ENCODE data around the gene NCKAP5. TPM values are rescaled to one million over a fixed set of nuclear protein-coding genes. Genes with fewer than 3 reads are reported as not detected.
A peak's percentile ranks its signal among the peaks of the same experiment; 100 is the strongest.

The NCKAP5 gene
- total RNA-seq, 1 experiment from 2014 or later = 3.2 TPM

DNA sequence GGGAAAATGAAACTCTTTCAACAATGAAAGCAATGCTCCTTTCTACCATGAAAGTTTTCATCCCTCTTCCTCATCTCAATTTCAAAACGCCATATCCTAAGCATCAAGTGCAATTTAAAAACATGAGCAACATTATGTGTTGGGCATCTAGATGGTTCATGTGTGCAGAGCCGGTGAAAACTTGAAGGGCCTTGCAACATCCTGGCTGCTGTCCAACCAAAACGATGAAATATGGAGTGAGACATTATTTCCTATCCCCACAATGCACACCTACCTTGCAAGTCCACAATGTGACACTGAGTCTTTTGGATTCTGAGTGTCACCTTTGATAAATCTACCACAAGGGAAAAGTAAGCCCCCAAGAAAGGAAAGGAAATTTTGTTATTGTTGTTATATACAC, 110.0 kb downstream of the NCKAP5 start:
- Histone ChIP-seq H3K36me3 (ENCODE audit: low read depth, low read length) (no peaks in the 10 kb centered on the region), H3K79me2 (ENCODE audit: low read length) (no peaks in the 10 kb centered on the region), H2AFZ (ENCODE audit: low read length) (no peak overlapping the region), H3K9ac (ENCODE audit: low read length) (no peak overlapping the region), H3K9me3 (ENCODE audit: low read length) (no peaks in the 10 kb centered on the region), H3K4me1 (ENCODE audit: insufficient read depth, low read length) (peaks cover 13% of the 10 kb centered on the region), H4K20me1 (ENCODE audit: low read length) (no peaks in the 10 kb centered on the region), H3K4me2 (ENCODE audit: low read length) (no peak overlapping the region), H3K27me3 (ENCODE audit: low read length) (no peaks in the 10 kb centered on the region), H3K4me3 (ENCODE audit: low read length) (no peak overlapping the region), H3K27ac (ENCODE audit: low read length) (peak overlapping the region; percentile 34), H3K9me2 (replicated peaks; ENCODE audit: low read length) (no peaks in the 10 kb centered on the region), H3F3A (ENCODE audit: low read length, unreplicated experiment) (no peaks in the 10 kb centered on the region)
- intact Hi-C loops (cut with micrococcal nuclease) = no loop called here
- BruUV-seq (replicated peaks) = no TSS peak
- ATAC-seq = peak; percentile 34
- CTCF ChIA-PET = no interaction called here
- POLR2A ChIA-PET (ENCODE audit: unreplicated experiment) = interaction anchor here (0.6 kb wide), 1 partner anchor 108 kb away, joined by 4 read pairs; no protein-coding TSS in a partner anchor
- DNase-seq = peak; percentile 50
- TF ChIP-seq, protein P1, sequence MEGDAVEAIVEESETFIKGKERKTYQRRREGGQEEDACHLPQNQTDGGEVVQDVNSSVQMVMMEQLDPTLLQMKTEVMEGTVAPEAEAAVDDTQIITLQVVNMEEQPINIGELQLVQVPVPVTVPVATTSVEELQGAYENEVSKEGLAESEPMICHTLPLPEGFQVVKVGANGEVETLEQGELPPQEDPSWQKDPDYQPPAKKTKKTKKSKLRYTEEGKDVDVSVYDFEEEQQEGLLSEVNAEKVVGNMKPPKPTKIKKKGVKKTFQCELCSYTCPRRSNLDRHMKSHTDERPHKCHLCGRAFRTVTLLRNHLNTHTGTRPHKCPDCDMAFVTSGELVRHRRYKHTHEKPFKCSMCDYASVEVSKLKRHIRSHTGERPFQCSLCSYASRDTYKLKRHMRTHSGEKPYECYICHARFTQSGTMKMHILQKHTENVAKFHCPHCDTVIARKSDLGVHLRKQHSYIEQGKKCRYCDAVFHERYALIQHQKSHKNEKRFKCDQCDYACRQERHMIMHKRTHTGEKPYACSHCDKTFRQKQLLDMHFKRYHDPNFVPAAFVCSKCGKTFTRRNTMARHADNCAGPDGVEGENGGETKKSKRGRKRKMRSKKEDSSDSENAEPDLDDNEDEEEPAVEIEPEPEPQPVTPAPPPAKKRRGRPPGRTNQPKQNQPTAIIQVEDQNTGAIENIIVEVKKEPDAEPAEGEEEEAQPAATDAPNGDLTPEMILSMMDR (conservative IDR thresholded peaks at IDR 0.05; ENCODE audit: low read depth, low read length) = no peak
- no peak for TF ChIP-seq EZH2phosphoT487 (IDR thresholded peaks at IDR 0.05; ENCODE audit: borderline replicate concordance, low read length)
- no peak for TF ChIP-seq EZH2 (IDR thresholded peaks at IDR 0.05; ENCODE audit: low read length, unreplicated experiment)

DNA sequence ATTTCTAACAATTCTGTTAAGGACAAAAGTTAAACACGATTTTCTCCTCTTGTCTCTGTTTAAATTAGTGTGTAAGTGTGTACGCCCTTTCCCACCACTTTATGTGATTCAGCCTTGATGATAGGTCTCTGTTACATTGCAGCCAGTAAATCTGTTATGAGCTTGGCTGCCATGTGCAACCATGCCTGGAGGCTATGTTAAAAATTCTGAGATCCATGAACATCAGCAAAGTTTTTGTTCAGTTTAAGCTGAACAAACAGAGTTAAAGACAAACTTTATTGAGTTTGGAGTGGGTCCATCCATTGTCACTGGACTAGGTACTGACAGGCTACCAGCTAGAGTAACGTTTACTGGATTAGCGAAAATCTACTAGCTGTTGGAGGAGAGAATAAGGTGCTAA, 110.4 kb downstream of the NCKAP5 start:
- peak overlapping the region; percentile 34 for H3K27ac ChIP-seq (ENCODE audit: low read length)
- TF ChIP-seq EZH2phosphoT487 (IDR thresholded peaks at IDR 0.05; ENCODE audit: borderline replicate concordance, low read length) (no peak), EZH2 (IDR thresholded peaks at IDR 0.05; ENCODE audit: low read length, unreplicated experiment) (no peak)
- TF ChIP-seq, protein P1 (conservative IDR thresholded peaks at IDR 0.05; ENCODE audit: low read depth, low read length) = no peak

DNA sequence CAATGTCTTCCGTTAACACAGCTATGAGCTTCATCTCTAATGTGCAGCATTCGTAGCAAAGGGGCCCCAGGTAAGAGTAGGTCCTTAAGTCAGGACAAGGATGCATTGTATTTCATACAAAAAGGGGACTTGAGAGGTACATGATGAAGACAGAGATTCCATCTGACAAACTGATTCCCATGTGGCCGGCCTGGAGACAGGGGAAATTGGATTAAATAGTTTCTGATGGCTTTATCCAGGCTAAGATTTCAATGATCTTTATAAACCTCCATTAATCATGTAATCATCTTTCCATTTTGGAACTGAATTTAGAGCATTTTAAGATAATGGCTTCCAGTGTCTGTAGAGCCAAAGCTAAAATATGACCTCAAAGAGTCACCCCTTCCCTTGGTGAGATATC, 111.3 kb downstream of the NCKAP5 start:
- H3K4me1 ChIP-seq (ENCODE audit: insufficient read depth, low read length) = peaks cover 13% of the 10 kb centered on the region
- H3K9me3 ChIP-seq (ENCODE audit: low read length) = no peaks in the 10 kb centered on the region
- no peak overlapping the region for H3K27ac ChIP-seq (ENCODE audit: low read length)
- no peak overlapping the region for H3K9ac ChIP-seq (ENCODE audit: low read length)
- intact Hi-C loops (cut with micrococcal nuclease) = no loop called here
- ChIA-PET POLR2A (ENCODE audit: unreplicated experiment) (no interaction called here), CTCF (no interaction called here)
- H3K27me3 ChIP-seq (ENCODE audit: low read length) = no peaks in the 10 kb centered on the region
- no peaks in the 10 kb centered on the region for H3K79me2 ChIP-seq (ENCODE audit: low read length)
- ATAC-seq (no peak), DNase-seq (no peak)
- H3K4me3 ChIP-seq (ENCODE audit: low read length) = no peak overlapping the region
- TF ChIP-seq EZH2 (IDR thresholded peaks at IDR 0.05; ENCODE audit: low read length, unreplicated experiment) (no peak), EZH2phosphoT487 (IDR thresholded peaks at IDR 0.05; ENCODE audit: borderline replicate concordance, low read length) (no peak)
- TF ChIP-seq, protein P1 (conservative IDR thresholded peaks at IDR 0.05; ENCODE audit: low read depth, low read length) = no peak
- no peak overlapping the region for H3K4me2 ChIP-seq (ENCODE audit: low read length)
- no peaks in the 10 kb centered on the region for H3F3A ChIP-seq (ENCODE audit: low read length, unreplicated experiment)
- H2AFZ ChIP-seq (ENCODE audit: low read length) = no peak overlapping the region
- no TSS peak for BruUV-seq (replicated peaks)
- no peaks in the 10 kb centered on the region for H3K36me3 ChIP-seq (ENCODE audit: low read depth, low read length)
- no peaks in the 10 kb centered on the region for H4K20me1 ChIP-seq (ENCODE audit: low read length)
- no peaks in the 10 kb centered on the region for H3K9me2 ChIP-seq (replicated peaks; ENCODE audit: low read length)

More for the DNA sequence above, 110.4 kb downstream of the NCKAP5 start:
- Histone ChIP-seq H3F3A (ENCODE audit: low read length, unreplicated experiment) (no peaks in the 10 kb centered on the region), H3K9me2 (replicated peaks; ENCODE audit: low read length) (no peaks in the 10 kb centered on the region), H3K27me3 (ENCODE audit: low read length) (no peaks in the 10 kb centered on the region), H3K79me2 (ENCODE audit: low read length) (no peaks in the 10 kb centered on the region), H4K20me1 (ENCODE audit: low read length) (no peaks in the 10 kb centered on the region), H3K4me1 (ENCODE audit: insufficient read depth, low read length) (peaks cover 13% of the 10 kb centered on the region), H3K4me3 (ENCODE audit: low read length) (no peak overlapping the region), H3K9me3 (ENCODE audit: low read length) (no peaks in the 10 kb centered on the region), H3K9ac (ENCODE audit: low read length) (no peak overlapping the region), H3K4me2 (ENCODE audit: low read length) (no peak overlapping the region), H2AFZ (ENCODE audit: low read length) (no peak overlapping the region), H3K36me3 (ENCODE audit: low read depth, low read length) (no peaks in the 10 kb centered on the region)
- ATAC-seq (peak; percentile 91), DNase-seq (peak; percentile 68)
- intact Hi-C loops (cut with micrococcal nuclease) = no loop called here
- no TSS peak for BruUV-seq (replicated peaks)
- POLR2A ChIA-PET (ENCODE audit: unreplicated experiment) = interaction anchor here (0.6 kb wide), 1 partner anchor 108 kb away, joined by 4 read pairs; no protein-coding TSS in a partner anchor
- CTCF ChIA-PET = no interaction called here

All from PC-3 (cell line).